Measurements from ENCODE around the gene PLEKHF1.
A peak's percentile ranks its signal among the peaks of the same experiment; 100 is the strongest.

Gene PLEKHF1

DNA sequence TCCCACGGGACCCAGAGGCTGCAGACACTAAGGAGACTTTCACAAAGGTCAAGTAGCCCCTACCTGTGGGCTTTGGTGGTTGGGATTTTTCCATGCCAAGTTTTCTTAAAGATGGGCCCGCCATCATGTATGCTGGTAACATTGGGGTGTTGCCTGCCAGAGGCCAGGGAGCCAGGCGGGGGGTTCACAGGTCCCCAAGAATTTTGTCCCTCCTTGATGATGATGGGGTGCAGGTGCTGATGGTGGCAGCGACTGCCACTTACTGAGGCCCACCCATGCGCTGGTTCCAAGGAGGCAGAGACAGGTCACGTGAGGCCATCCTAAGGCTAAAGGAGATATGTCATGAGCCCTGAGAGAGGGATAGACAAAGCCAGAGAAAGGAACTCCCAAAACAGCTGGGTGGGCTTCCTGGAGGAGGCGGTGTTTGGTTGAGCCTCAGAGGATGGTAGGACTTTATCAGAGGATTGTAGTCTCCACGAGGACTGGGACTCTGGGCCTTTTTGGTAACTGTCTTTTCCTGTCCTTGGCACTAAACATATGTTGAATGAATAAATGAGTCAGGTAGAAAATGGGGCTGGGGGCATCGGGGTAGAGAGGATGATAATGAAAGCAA lies 14.4 kb downstream of the PLEKHF1 start:
- DNase-seq (ENCODE audit: low read depth), result no peak

DNA sequence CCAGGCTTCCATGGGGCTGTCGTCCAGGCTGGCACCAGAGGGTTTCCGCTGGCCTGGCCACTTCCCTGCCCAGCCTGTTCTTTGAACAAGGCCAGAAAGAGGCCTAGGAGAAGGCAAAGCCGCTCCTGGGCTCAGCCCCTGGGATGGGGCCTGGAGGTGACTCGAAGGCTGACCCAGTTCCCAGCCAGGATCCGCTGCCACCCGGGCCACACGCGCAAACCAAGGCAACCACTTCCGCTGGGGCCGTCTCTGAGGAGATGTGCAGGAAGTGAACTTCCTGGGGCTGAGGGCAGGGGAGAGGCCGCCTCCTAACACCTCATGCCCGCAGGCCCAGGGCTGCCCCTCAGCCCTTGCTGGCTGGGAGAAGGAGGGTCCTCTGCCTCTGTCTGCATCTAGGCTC lies 15.2 kb downstream of the PLEKHF1 start:
- peak; percentile 72 for DNase-seq (ENCODE audit: low read depth)

DNA sequence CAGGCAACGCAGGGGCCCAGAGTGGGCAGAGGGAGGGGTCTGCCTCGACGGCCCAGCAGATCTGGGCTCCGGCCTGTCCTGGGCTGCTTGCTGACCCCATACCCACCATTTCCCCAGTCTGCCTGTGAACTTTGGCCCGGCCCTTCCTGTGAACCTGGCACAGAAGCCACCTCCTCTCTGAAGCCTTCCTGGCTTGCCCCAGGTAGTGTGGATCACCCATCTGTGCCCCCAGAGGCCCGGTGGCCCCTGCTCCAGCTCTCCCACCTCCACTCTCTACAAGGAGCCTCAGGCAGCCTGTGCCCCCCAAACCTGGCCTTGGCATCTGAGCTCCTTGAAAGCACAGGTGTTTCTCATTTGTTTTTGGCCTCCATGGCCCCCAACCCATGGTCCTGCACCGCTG lies 15.7 kb downstream of the PLEKHF1 start:
- no peak for DNase-seq (ENCODE audit: low read depth)

DNA sequence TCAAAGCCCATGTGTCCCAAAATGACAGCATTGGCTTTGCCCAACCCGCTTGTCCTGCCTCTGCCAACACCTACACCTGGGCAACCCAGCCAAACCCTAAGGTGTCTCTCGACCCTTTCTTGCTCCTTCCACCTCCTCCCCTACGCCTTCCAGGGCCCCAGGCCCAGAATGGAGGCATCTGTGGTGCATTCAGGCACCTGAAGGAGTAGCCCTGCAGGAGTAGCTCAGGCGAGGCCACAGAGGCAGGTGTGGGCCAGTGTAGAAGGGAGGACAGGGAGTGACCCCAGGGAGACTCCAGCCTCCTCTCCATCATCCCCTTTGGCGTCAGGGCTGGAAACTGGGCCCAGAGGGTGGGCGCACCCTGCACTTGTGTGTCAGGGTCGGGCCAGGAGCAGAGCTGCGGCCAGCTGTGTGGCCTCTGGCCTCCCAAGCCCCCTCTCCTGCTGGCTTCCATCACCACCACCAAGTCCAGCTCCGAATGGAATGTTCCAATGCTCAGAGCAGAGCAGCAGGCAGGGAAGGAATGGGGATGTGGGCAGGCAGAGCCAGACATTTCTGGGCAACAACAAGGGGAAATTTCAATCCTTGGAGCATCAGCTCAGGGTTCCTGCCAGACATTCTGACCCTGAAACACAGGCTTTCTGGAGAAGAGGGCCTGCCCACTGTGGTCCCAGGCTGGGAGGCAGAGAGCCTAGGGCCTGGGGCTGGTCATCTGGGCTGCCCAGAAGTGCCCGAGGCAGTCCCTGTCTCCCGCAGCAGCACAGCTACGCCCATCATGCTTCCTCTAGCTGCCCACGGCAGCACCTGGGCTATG lies 16.4 kb downstream of the PLEKHF1 start:
- DNase-seq (ENCODE audit: low read depth), result no peak

DNA sequence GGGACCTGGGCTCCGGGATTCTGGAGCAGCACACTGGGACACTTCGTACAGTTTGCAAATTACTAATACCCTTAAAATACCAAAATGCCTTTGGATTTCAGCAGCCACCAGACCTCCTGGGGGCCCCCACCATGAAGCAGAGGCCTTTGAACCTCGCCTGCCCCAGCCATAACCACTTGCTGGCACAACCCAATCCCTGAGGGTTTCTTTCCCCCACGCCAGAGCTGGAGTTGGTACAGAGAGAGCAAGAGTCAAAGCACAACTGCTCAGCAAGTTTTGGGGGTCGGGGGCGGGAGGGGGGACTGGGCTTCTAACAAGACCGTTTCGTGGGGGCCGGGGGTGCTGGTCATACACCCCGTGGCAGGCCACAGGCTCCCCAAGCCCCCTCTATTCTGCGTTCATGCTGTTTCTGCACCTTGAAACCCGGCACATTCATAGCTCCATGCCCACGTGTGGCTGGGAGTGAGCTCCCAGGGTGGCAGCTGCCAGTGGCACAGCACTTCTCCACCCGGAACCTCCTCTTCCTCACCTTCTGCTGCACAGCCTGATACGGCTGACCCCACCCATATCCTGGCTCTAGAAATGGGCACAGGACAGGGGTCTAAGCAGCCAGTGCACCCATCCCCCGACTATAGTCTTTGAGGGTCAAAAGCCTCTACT lies 17.1 kb downstream of the PLEKHF1 start:
- DNase-seq (ENCODE audit: low read depth), result no peak

DNA sequence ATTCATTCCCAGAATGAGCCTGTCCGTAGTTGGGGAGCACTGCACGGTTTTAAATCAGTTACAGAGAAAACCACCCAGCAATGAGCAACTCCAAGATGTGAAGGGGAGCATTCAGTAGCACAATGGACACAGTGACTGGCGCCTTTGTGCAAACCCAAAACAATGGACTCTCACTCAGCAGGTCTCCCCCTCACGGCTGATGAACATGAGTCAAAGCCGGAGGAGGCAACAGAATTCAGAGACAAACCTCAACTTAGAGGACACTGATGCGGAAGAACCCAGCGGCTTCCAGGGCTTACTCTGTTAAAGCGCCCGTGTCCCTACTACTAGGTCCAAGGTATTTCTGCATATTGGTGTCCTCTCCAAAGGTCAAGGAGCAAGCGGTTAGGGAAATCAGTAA lies 17.7 kb downstream of the PLEKHF1 start:
- no peak for DNase-seq (ENCODE audit: low read depth)

DNA sequence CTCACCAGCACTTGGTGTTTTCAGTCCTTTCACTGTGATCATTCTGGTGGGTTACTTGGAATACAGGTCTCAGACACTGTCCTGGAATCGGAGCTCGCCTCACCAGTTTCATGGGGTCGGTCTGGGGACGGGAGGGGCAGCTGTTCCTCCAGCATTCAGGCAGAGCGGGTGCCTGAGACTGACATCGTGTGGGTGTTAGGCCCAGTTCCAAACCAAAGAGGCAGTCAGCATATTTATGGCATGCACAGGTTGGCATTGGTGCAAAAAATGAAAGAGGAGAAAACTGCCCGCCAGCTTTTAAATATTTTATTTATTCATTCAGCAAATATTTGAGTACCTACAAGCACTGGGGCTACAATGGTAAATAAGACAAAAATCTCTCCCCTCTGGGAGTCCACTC lies 20.1 kb downstream of the PLEKHF1 start:
- no peak for DNase-seq (ENCODE audit: low read depth)

DNA sequence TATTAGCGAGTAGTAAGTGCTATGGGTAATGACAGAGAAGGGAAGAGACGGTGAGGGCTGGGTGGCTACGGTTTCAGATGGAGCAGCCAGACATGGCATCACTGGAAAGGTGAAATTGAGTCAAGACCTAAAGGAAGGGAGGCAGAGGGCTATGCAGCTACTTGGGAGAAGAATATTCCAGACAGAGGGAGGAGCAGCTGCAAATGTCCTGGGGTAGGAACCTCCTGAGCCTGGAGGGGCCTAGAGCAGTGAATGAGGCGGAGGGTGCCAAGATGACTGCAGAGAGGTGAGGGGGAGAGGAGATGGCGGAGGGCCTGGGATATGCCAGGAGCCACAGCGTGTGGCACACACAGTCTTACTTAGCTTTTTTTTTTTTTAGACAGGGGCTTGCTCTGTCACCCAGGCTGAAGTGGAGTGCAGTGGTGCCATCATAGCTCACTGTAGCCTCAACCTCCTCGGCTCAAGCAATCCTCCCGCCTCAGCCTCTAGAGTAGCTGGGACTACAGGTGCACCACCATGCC lies 21.1 kb downstream of the PLEKHF1 start:
- DNase-seq (ENCODE audit: low read depth), result no peak

DNA sequence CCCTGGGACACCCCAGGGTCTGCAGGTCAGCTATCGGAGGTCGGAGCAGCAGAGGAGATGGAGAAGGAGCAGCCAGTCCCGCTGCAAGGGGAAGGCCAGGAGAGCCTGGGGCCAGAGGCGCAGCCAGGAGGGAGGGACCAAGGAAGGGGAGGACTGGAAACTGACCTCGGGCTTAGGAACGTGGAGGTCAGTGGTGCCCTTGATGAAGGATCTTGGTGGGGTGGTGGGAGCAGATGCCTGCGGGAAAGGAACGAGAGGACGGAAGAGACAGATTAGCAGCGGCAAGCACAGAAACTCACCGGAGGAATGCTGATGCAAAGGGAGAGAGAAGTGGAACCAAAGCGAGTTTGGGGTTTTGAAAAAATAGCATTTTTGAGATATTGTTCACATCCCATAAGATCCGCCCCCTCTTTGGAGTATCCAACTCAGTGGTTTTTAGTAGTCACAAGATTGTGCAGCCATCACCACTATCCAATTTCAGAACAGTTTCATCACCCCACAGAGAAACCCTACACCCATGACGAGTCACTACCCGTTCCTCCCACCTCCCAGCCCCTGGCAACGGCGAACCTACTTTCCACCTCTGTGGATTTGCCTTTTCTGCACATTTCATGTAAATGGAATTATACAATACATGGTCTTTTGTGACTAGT lies 22.1 kb downstream of the PLEKHF1 start:
- DNase-seq (ENCODE audit: low read depth), result no peak

DNA sequence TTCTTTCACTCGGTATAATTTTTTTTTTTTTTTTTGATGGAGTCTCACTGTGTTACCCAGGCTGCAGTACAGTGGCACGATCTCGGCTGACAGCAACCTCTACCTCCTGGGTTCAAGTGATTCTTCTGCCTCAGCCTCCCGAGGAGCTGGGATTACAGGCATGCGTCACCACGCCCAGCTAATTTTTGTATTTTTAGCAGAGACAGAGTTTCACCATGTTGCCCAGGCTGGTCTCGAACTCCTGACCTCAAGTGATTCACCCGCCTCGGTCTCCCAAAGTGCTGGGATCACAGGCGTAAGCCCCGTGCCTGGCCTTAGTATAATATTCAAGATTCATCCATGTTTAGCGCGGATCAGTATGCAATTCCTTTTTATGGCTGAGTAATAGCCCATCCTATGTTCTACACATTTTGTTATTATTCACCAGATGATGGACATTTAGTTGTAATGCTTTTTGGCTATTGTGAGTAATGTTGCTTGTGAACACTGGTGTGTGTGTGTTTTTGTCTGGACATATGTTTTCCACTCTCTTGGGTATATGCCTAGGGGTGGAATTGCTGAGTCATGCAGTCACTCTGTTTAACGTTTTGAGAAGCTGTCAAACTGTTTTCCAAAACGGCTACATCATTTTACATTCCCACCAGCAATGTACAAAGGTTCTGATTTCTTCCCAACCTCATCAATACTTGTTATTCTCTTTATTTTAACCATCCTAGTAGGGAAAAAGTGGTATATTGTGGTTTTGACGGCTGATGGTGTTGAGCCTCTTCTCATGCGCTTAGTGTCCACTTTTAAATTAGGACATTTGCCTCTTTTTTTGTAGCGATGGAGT lies 22.9 kb downstream of the PLEKHF1 start:
- no peak for DNase-seq (ENCODE audit: low read depth)

DNA sequence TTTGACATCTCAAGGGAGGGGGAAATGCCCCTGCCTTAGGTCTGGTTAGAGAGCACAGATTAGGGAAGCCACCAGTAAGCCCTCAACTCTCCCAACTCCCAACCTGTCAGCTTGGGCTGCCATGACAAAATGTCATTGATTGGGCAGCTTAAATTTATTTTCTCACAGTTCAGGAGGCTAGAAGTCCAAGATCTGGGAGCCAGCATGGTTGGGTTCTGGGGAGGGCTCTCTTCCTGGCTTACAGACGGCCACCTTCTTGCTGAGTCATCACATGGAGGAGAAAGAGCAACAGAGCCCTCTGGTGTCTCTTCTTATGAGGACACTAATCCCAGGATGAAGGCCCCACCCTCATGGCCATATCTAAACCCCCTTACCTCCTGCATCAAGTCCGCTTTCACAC lies 25.6 kb downstream of the PLEKHF1 start:
- DNase-seq (ENCODE audit: low read depth), result peak; percentile 34

DNA sequence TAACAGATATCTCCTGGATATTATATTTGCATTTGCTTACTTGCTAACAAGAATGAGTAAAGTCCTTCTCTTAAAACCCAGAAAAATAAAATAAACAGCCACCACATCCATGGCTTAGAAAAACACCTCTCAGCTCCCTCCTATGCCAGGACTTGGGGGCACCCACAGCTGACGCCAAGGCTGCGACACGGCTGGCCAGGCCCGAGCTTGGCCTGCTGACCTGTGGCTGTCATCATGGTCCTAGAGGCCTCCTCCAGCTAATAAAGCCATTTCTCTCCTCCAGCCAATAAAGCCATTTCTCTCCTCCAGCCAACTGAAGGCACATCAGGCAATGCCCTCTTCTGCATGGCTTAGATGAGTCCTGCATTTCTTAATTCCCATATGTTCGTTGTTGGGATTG lies 28.9 kb downstream of the PLEKHF1 start:
- no peak for DNase-seq (ENCODE audit: low read depth)

DNA sequence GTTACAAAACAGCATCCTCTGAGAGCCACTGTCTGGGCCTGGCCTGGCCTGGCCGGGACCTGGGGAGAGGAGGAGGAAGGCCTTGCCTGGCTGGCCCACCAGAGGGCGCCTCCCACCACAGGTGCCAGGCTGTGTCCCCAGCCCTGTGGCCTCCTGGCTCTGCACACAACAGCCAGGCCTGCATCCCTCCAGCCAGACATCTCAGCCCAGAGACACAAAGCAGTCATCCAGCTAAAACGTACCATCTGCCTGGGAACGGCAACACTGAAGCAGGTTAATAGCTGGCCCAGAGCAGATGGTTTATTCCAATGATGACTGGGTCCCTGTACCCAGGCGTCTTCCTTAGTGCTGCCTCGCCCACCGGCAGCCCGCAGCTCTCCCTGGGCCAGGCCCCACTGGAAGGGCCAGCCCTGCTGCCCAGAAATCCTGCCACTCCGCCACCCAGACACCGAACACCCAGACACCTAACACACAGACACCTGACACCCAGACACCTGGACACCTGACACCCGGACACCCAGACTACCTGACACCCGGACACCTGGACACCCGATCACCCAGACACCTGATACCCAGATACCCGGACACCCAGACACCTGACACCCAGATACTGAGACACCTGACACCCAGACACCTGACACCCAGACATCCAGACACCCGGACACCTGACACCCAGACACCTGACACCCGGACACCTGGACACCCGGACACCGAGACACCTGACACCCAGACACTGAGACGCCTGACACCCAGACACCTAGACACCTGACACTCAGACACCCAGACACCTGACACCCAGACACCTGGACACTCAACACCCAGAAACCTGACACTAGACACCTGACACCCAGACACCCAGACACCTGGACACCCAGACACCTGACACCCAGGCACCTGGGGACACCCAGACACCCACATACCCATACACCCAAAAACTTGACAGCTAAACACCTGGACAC lies 29.7 kb downstream of the PLEKHF1 start:
- peak; percentile 71 for DNase-seq (ENCODE audit: low read depth)

DNA sequence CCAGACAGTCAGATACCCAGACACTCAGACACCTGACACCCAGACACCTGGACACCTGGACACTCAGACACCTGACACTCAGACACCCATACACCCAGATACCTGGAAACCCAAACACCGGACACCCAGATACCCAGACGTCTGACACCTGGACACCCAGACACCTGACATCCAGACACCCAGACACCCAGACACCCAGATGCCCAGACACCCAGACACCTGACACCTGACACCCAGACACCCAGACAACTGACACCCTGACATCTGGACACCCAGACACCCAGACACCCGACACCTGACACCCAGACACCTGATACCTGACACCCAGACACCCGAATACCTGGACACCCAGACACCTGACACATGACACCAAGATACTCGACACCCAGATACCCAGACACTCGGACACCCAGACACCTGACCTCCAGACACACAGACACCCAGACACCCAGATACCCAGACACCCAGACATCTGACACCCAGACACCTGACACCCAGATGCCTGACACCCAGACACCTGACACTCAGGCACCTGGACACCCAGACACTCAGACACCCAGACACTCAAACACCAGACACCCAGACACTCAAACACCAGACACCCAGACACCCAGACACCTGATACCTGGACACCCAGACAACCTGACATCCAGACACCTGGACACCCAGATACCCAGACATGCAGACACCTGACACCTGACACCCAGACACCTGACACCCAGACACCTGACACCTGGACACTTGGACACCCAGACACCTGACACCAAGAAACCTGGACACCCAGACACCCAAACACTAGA lies 30.7 kb downstream of the PLEKHF1 start:
- no peak for DNase-seq (ENCODE audit: low read depth)

DNA sequence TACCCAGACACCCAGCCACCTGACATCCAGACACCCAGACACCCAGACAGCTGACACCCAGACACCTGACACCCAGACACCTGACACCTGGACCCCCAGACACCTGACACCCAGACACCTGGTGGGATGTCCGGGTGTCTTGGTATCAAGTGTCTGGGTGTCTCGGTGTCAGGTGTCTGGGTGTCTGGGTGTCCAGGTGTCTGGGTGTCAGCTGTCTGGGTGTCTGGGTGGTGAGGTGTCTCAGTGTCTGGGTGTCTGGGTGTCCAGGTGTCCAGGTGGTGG lies 31.2 kb downstream of the PLEKHF1 start:
- no peak for DNase-seq (ENCODE audit: low read depth)

DNA sequence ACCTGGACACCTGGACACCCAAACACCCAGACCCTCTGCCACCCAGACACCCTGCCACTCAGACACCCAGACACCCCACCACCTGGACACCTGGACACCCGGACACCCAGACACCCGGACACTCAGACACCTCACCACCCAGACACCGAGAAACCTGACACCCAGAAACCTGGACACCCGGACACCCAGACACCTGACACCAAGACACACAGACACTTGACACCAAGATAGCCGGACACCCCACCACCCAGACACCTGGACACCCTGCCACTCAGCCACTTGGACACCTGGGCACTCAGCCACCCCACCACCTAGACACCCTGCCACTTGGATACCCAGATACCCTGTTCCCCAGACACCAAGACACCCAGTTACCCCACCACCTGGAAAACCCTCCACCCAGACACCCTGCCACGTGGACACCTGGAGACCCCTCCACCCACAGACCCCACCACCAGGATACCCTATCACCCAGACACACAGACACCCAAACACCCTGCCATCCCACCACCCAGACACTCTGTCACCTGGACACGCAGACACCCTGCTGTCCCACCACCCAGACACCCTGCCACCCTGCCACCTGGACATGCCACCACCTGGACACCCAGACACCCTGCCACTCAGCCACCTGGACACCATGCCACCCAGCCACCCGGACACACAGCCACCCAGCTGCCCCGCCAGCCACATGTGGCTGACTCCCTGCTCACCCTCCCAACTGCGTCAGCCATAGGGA lies 32.4 kb downstream of the PLEKHF1 start:
- DNase-seq (ENCODE audit: low read depth), result no peak

DNA sequence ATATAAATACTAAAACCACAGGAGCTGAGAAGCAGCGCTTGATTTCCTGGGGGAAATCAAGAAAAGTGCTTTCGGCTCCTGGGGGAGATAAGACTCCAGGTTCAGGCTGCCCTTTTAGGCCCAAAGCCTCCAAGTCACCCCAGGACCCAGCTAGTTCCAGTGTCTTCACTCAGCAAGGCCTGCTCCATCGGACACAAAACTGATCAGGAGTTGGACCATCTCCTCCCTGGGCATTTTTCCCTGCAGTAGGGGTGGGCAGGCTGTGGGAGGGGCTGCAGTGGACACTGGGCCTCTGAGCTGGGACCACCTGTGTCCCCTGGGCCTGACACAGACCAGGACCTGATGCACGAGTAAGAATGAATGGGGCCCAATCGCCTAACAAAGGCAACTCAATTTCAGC lies 34.6 kb downstream of the PLEKHF1 start:
- DNase-seq (ENCODE audit: low read depth), result no peak

DNA sequence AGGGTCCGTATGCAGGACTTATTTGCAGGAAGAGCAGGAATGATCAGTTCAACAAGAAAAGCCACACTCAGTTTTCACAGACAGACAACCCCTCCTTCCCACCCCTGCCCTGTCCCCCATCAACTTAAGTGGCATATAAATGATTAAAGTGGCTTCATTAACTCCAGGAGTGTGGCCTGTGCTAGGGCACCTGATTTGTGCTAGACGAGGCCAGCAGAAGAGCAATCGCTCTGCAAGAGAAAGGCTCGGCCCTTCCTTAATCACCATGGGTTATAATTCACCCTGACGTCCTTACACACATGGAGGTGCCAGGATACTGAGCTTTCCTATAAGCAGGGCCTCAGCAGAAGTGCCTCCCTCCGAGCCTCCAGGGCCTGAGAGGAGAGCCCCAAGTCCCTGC lies 35.2 kb downstream of the PLEKHF1 start:
- DNase-seq (ENCODE audit: low read depth), result no peak
